OCI-LY3 (cell line): ENCODE results near the gene RPS6KC1.
"Not testable (repeated sequence)": the region's sequence is repeated elsewhere in the genome, so short reads cannot be mapped to it uniquely, and the experiment has no call there.

ENCODE experiments used
- H2AFZ ChIP-seq: fragments of 200-600, 300-600 bp; shearing (Covaris generic); 2 replicates; pipeline ENCODE4 v1.6.0; 2014; ENCODE audit warnings: antibody characterized with exemption, low read depth, low read length
- H3K27ac ChIP-seq: fragments of 200-600, 300-600 bp; sonication (generic); 2 replicates; pipeline ENCODE4 v1.5.1; 2014; ENCODE audit warnings: mild to moderate bottlenecking, low read length, moderate library complexity, mixed read lengths
- H3K27me3 ChIP-seq: fragments of 200-600, 300-600 bp; sonication (generic); 2 replicates; pipeline ENCODE4 v1.6.1; 2014; ENCODE audit warnings: low read depth, low read length, mixed read lengths
- H3K36me3 ChIP-seq: fragments of 200-600, 300-600 bp; sonication (generic); replicated peaks from 2 replicates; pipeline ENCODE3; 2014; ENCODE audit warnings: low read depth, low read length, mixed read lengths
- H3K4me1 ChIP-seq: fragments of 300-600, 200-600 bp; sonication (generic); 2 replicates; pipeline ENCODE4 v1.6.1; 2014; ENCODE audit warnings: low read length, mixed read lengths
- H3K4me2 ChIP-seq: fragments of 200-600, 300-600 bp; sonication (generic); 2 replicates; pipeline ENCODE4 v1.6.1; 2014; ENCODE audit warnings: low read length, mixed read lengths
- H3K4me3 ChIP-seq: fragments of 300-600, 200-600 bp; sonication (generic); 2 replicates; pipeline ENCODE4 v1.5.1; 2014; ENCODE audit warnings: antibody characterized with exemption, mild to moderate bottlenecking, low read length, moderate library complexity
- H3K79me2 ChIP-seq: fragments of 300-600, 200-600 bp; shearing (Covaris generic); 2 replicates; pipeline ENCODE4 v1.6.1; 2014; ENCODE audit warnings: mild to moderate bottlenecking, low read length, mixed read lengths
- H3K9ac ChIP-seq: fragments of 300-600, 200-600 bp; shearing (Covaris generic); 2 replicates; pipeline ENCODE4 v1.6.0; 2014; ENCODE audit warnings: mild to moderate bottlenecking, low read length, moderate library complexity
- H3K9me3 ChIP-seq: fragments of 200-600, 300-600 bp; shearing (Covaris generic); 2 replicates; pipeline ENCODE4 v1.6.1; 2014; ENCODE audit warnings: low read length, mixed read lengths; ENCODE audit not compliant: insufficient read depth
- H4K20me1 ChIP-seq: fragments of 200-600, 300-600 bp; sonication (generic); 2 replicates; pipeline ENCODE4 v1.6.1; 2016; ENCODE audit warnings: low read length, mixed read lengths; ENCODE audit not compliant: insufficient read depth
- EZH2phosphoT487 ChIP-seq: fragments of 200-600 bp; shearing (Covaris generic); IDR thresholded peaks from 2 replicates; pipeline ENCODE4 v1.6.1; 2018; ENCODE audit warnings: antibody characterized with exemption, mixed run types, low read depth
- TF ChIP-seq, protein P1 (sequence below): fragments of 200-600, 300-600 bp; sonication (generic); IDR thresholded peaks from 2 replicates; pipeline ENCODE4 v1.5.1; 2014; ENCODE audit warnings: antibody characterized with exemption, low read length, low read depth

The RPS6KC1 gene

DNA sequence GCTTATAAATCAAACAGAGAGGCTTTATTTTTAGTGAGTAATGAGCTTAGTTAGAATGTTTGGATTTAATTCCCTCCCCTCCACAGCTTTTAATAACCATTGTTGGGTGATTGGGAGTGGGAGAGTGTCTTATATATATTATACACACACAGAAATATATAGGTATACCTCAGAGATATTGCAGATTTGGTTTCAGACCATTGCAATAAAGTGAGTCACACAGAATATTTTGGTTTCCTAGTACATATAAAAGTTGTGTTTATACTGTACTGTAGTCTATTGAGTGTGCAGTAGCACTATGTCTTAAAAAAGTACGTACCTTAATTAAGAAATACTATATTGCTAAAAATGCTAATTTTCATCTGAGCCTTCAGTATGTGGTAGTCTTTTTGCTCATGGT, 44.4 kb downstream of the RPS6KC1 start:
- H3K9ac ChIP-seq: no peak overlapping the region
- no peak for TF ChIP-seq EZH2phosphoT487
- TF ChIP-seq, protein P1, sequence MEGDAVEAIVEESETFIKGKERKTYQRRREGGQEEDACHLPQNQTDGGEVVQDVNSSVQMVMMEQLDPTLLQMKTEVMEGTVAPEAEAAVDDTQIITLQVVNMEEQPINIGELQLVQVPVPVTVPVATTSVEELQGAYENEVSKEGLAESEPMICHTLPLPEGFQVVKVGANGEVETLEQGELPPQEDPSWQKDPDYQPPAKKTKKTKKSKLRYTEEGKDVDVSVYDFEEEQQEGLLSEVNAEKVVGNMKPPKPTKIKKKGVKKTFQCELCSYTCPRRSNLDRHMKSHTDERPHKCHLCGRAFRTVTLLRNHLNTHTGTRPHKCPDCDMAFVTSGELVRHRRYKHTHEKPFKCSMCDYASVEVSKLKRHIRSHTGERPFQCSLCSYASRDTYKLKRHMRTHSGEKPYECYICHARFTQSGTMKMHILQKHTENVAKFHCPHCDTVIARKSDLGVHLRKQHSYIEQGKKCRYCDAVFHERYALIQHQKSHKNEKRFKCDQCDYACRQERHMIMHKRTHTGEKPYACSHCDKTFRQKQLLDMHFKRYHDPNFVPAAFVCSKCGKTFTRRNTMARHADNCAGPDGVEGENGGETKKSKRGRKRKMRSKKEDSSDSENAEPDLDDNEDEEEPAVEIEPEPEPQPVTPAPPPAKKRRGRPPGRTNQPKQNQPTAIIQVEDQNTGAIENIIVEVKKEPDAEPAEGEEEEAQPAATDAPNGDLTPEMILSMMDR: no peak
- no peaks in the 10 kb centered on the region for H3K79me2 ChIP-seq
- no peak overlapping the region for H2AFZ ChIP-seq
- H3K9me3 ChIP-seq: no peaks in the 10 kb centered on the region
- H3K4me2 ChIP-seq: no peak overlapping the region
- no peaks in the 10 kb centered on the region for H3K27me3 ChIP-seq
- peaks cover 22% of the 10 kb centered on the region for H3K36me3 ChIP-seq
- peaks cover 19% of the 10 kb centered on the region for H3K4me1 ChIP-seq
- no peak overlapping the region for H3K27ac ChIP-seq
- no peaks in the 10 kb centered on the region for H4K20me1 ChIP-seq
- no peak overlapping the region for H3K4me3 ChIP-seq

DNA sequence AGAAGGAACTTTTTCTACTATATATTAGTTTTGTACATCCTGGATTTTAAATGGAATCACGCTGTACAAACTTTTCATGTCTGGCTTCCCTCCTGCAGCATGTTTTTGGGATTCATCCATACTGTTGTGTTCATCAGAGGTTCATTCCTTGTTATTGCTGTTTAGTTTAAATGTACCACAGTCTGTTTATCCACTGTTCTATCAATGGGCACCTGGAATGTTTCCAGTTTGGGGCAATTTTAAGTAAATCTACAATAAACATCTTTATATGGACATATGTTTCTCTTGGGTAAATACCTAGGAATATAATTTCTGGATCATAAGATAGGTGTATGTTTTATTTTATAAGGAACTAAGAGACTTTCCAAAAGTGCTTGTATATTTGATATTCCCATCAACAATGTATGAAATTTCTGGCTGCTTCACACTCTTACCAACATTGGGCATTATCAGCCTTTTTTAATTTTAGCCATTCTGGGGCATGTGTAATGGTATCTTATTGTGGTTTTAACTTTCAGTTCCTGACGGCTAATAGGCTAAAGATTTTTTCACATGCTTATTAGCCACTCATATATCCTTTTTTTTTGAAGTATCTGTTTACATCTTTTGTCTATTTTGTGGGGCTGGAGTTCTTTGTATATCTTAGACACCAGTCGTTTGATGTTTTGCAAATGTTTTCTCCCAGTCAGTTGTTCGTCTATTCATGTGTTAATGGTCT, 48.8 kb downstream of the RPS6KC1 start:
- Histone ChIP-seq H3K4me3 (no peak overlapping the region), H3K4me1 (peaks cover 43% of the 10 kb centered on the region), H3K27ac (no peak overlapping the region), H2AFZ (no peak overlapping the region), H3K4me2 (0 out of 2 replicates have a peak overlapping the region, but pooled peaks have one; percentile 8), H4K20me1 (no peaks in the 10 kb centered on the region), H3K79me2 (peaks cover 16% of the 10 kb centered on the region), H3K27me3 (no peaks in the 10 kb centered on the region), H3K9me3 (no peaks in the 10 kb centered on the region), H3K9ac (no peak overlapping the region), H3K36me3 (peaks cover 15% of the 10 kb centered on the region)
- TF ChIP-seq, protein P1: no peak

DNA sequence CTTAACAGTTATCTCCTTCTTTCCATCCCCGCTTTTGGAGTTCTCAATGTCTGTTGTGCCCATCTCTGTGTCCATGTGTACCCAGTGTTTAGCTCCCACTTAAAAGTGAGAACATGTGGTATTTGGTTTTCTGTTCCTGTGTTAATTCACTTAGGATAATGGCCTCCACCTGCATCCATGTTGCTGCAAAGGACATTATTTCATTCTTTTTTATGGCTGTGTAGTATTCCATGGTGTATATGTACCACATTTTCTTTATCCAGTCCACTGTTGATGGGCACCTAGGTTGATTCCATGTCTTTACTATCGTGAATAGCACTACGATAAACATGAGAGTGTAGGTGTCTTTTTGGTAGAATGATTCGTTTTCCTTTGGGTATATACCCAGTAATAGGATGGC, 49.5 kb downstream of the RPS6KC1 start:
- H3K4me1 ChIP-seq: peaks cover 50% of the 10 kb centered on the region

DNA sequence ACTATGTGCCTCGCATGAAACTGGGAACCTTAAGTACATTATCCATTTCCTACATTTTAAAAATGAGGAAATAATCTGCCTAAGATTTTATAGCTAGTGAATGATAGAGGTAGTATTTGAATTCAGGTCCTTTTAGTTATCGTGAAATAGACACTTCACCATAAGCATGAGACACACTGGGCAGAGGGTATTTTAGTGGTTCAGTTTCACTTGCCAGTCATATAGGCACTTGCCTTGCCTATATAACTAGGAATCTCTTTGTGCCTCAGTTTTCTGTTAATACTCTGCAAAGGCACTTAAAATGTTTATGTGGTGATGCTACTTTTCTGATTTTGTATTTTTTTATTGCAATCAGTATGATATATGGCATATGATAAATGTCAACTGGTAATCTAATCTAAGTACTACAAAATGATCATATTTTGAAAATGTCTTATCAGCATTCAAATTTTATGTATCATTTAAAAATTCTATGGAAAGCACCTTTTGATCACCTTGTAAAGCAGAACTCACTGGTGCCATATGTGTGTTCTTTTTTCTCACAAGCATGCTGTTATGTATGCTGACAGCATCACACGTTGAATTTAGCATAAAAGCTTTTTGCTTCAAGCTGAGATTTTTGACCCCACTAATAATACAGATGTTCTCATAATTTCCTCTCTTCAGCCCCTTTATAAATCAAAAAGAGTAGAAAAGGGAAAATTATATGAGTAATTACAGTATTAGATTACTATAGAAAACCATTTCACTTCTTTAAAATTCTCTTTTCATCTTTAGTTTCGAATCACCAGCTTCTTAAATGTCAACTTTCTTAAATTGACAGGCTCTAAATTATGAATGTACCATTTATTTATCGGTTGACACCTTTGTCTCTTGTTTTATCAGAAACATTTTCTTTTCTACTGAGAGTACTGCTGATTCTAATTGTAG, 52.6 kb downstream of the RPS6KC1 start:
- Histone ChIP-seq H3K4me3 (peak overlapping the region; percentile 45), H3K36me3 (peaks cover 24% of the 10 kb centered on the region)

More for the DNA sequence above, 49.5 kb downstream of the RPS6KC1 start:
- peaks cover 16% of the 10 kb centered on the region for H3K79me2 ChIP-seq
- H3K36me3 ChIP-seq: peaks cover 15% of the 10 kb centered on the region
- H2AFZ ChIP-seq, H3K9me3 ChIP-seq, H3K27me3 ChIP-seq, H3K27ac ChIP-seq, H3K9ac ChIP-seq, H3K4me3 ChIP-seq, H3K4me2 ChIP-seq, H4K20me1 ChIP-seq: not testable (repeated sequence)

More for the DNA sequence above, 52.6 kb downstream of the RPS6KC1 start:
- no peaks in the 10 kb centered on the region for H4K20me1 ChIP-seq
- H3K79me2 ChIP-seq: peaks cover 24% of the 10 kb centered on the region
- no peak overlapping the region for H2AFZ ChIP-seq
- H3K27ac ChIP-seq: peak overlapping the region; percentile 87
- TF ChIP-seq EZH2phosphoT487: no peak
- TF ChIP-seq, protein P1: no peak
- no peaks in the 10 kb centered on the region for H3K27me3 ChIP-seq
- H3K9me3 ChIP-seq: no peaks in the 10 kb centered on the region; the same call in 1 of the 2 replicates
- H3K9ac ChIP-seq: peak overlapping the region; percentile 49
- peak overlapping the region; percentile 72 for H3K4me2 ChIP-seq
- H3K4me1 ChIP-seq: peaks cover 57% of the 10 kb centered on the region
